NCI-H2227 (cell line): Measurements from ENCODE around the gene NFS1.
"Not testable (repeated sequence)": the region's sequence is repeated elsewhere in the genome, so short reads cannot be mapped to it uniquely, and the experiment has no call there.

Experiments
- DNase-seq: peaks from one replicate; lab custom pipeline; 2025; ENCODE audit not compliant: unreplicated experiment; lab: John Stamatoyannopoulos, UW

The NFS1 gene

GRCh38 chr20:35699127-35699956 is at the start of gene NFS1, which contains the start of gene ROMO1:
Gene NFS1, minus strand, starts transcription at chr20:35699352. Its CDS starts 64 bp downstream, at chr20:35699288.
Gene ROMO1, plus strand, starts transcription at chr20:35699405. Its CDS starts 228 bp downstream, at chr20:35699633.
- DNase-seq = peak; percentile 95

- not testable (repeated sequence) for DNase-seq
Measured at GRCh38 chr20:35744492-35744841, 45.3 kb upstream of the NFS1 start.

- DNase-seq = peak; percentile 12
Measured at GRCh38 chr20:35743693-35744491, 44.7 kb upstream of the NFS1 start.

- DNase-seq = peak; percentile 50
Measured at GRCh38 chr20:35742741-35743523, 43.8 kb upstream of the NFS1 start.

GRCh38 chr20:35741892-35742740 is 43.0 kb upstream of the NFS1 start, which contains the start of gene RBM39:
Gene RBM39, minus strand, starts transcription at chr20:35742260. Its CDS starts 1,386 bp downstream, at chr20:35740874.
- peak; percentile 100 for DNase-seq

- DNase-seq = no peak
Measured at GRCh38 chr20:35739294-35740163, 40.4 kb upstream of the NFS1 start.

- no peak for DNase-seq
Measured at GRCh38 chr20:35738410-35739179, 39.4 kb upstream of the NFS1 start.

GRCh38 chr20:35737865-35738333 is 38.7 kb upstream of the NFS1 start:
- no peak for DNase-seq

GRCh38 chr20:35735826-35736470 is 36.8 kb upstream of the NFS1 start:
- DNase-seq = no peak

- no peak for DNase-seq
Measured at GRCh38 chr20:35734777-35735649, 35.9 kb upstream of the NFS1 start.

- no peak for DNase-seq
Measured at GRCh38 chr20:35734374-35734773, 35.2 kb upstream of the NFS1 start.

- DNase-seq = no peak
Measured at GRCh38 chr20:35732644-35732982, 33.5 kb upstream of the NFS1 start.

- no peak for DNase-seq
Measured at GRCh38 chr20:35731862-35732643, 32.9 kb upstream of the NFS1 start.

- no peak for DNase-seq
Measured at GRCh38 chr20:35731469-35731788, 32.3 kb upstream of the NFS1 start.

- DNase-seq = no peak
Measured at GRCh38 chr20:35730583-35731468, 31.7 kb upstream of the NFS1 start.
